Activated CD8-positive, alpha-beta T cell treated with anti-CD3 and anti-CD28 coated beads for 36 hours (primary cell): ENCODE data around the gene CD4. TPM values are rescaled to one million over a fixed set of nuclear protein-coding genes. Genes with fewer than 3 reads are reported as not detected.

ENCODE experiments used
- ATAC-seq: fragments of 200-7000 bp; cut with Tn5 transposase; one replicate; pipeline ENCODE4 v1.10.0; 2021; ENCODE audit warnings: mild to moderate bottlenecking, moderate library complexity
- CTCF ChIA-PET: fragments of 350-600 bp; sonication (Branson Sonifier 250); formaldehyde crosslinking; loops from one replicate; lab custom pipeline; 2021; ENCODE audit warnings: antibody characterized with exemption; lab: Charles Lee
- POLR2A ChIA-PET: fragments of 350-600 bp; sonication (Branson Sonifier 250); formaldehyde crosslinking; loops from one replicate; lab custom pipeline; 2021; ENCODE audit warnings: antibody characterized with exemption; lab: Charles Lee
- DNase-seq: peaks from one replicate; pipeline ENCODE4 v3.0.0-alpha.2; 2020
- H3K27ac Mint-ChIP-seq: one replicate; pipeline ENCODE4 v1.8.0; 2021; ENCODE audit warnings: mild to moderate bottlenecking, mixed read lengths
- H3K27me3 Mint-ChIP-seq: one replicate; pipeline ENCODE4 v1.8.0; 2021; ENCODE audit warnings: mixed read lengths
- H3K36me3 Mint-ChIP-seq: one replicate; pipeline ENCODE4 v1.8.0; 2021; ENCODE audit warnings: low read depth, mixed read lengths
- H3K4me1 Mint-ChIP-seq: one replicate; pipeline ENCODE4 v1.8.0; 2021; ENCODE audit warnings: low read depth, mixed read lengths
- H3K4me3 Mint-ChIP-seq: one replicate; pipeline ENCODE4 v1.8.0; 2021; ENCODE audit warnings: mild to moderate bottlenecking, moderate library complexity, mixed read lengths
- H3K9me3 Mint-ChIP-seq: one replicate; pipeline ENCODE4 v1.8.0; 2021; ENCODE audit warnings: mixed read lengths
- intact Hi-C: fragments of 100-400 bp; cut with micrococcal nuclease; formaldehyde crosslinking; loops from one replicate; pipeline ENCODE4 v1.10.0; 2022
- total RNA-seq, 2 experiments: library from RNA; stranded (reverse); gene quantifications; one replicate each; pipeline ENCODE4 v1.2.3, GENCODE V29; 2021
- TF ChIP-seq, protein P1 (sequence below): fragments of 200-600 bp; IDR thresholded peaks from one replicate; pipeline ENCODE4 v1.8.0; 2022; ENCODE audit warnings: antibody characterized with exemption, mild to moderate bottlenecking

CD4 gene
- total RNA-seq, 2 experiments from 2014 or later, result 11.1 to 14.1 TPM

DNA sequence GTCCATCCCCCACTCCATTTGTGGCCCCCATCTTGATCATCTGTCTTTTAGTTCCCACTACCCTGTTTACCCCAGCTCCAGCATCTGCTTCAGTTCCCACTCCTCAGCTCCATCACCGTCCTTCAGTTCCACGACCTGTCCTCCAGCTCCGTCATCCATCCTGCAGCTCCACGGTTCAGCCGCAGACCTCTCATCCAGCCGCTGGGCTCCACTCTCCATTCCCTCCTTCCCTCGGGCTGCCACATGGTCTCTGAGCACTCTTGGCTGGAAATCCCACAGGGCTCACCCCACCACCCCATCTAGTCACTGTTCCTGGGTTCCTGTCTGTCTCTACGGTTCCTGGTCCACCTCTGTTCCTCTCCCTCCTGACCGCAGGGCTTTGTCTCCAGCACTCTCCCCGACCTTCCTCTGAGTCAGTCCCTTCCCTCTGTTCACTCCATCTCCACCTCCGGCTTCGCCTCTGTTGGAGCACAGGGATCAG lies 35.6 kb downstream of the CD4 start:
- CTCF ChIA-PET, result interaction anchor here (0.6 to 17.9 kb wide), 32 partner anchors 8 to 230 kb away, joined by 3 to 341 read pairs (median 4); partner anchors contain the start of genes CD4, CDCA3, COPS7A and GNB3
- ATAC-seq (no peak), DNase-seq (no peak)
- intact Hi-C loops, result loop anchor here (5.0 kb wide), 2 partner anchors 43 to 73 kb away; partner anchors contain the start of gene MLF2
- POLR2A ChIA-PET, result interaction anchor here (0.7 to 3.1 kb wide), 6 partner anchors 71 to 135 kb away, joined by 3 to 9 read pairs (median 3); partner anchors contain the start of genes COPS7A, MLF2 and ZNF384
- H3K27ac Mint-ChIP-seq, result no peak overlapping the region
- H3K9me3 Mint-ChIP-seq, result no peaks in the 10 kb centered on the region
- H3K4me3 Mint-ChIP-seq, result no peak overlapping the region
- peaks cover 66% of the 10 kb centered on the region for H3K27me3 Mint-ChIP-seq
- no peaks in the 10 kb centered on the region for H3K36me3 Mint-ChIP-seq
- H3K4me1 Mint-ChIP-seq, result peaks cover 30% of the 10 kb centered on the region
- TF ChIP-seq, protein P1, sequence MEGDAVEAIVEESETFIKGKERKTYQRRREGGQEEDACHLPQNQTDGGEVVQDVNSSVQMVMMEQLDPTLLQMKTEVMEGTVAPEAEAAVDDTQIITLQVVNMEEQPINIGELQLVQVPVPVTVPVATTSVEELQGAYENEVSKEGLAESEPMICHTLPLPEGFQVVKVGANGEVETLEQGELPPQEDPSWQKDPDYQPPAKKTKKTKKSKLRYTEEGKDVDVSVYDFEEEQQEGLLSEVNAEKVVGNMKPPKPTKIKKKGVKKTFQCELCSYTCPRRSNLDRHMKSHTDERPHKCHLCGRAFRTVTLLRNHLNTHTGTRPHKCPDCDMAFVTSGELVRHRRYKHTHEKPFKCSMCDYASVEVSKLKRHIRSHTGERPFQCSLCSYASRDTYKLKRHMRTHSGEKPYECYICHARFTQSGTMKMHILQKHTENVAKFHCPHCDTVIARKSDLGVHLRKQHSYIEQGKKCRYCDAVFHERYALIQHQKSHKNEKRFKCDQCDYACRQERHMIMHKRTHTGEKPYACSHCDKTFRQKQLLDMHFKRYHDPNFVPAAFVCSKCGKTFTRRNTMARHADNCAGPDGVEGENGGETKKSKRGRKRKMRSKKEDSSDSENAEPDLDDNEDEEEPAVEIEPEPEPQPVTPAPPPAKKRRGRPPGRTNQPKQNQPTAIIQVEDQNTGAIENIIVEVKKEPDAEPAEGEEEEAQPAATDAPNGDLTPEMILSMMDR, result no peak

GRCh38 chr12:6825398-6826124 lies 36.2 kb downstream of the CD4 start:
- ATAC-seq, result peak; percentile 70
- TF ChIP-seq, protein P1, result peak; percentile 93
- Mint-ChIP-seq H3K4me3 (no peak overlapping the region), H3K9me3 (no peaks in the 10 kb centered on the region), H3K4me1 (peaks cover 30% of the 10 kb centered on the region), H3K27me3 (peaks cover 70% of the 10 kb centered on the region), H3K36me3 (no peaks in the 10 kb centered on the region), H3K27ac (no peak overlapping the region)
- CTCF ChIA-PET, result interaction anchor here (0.6 to 17.9 kb wide), 45 partner anchors 9 to 230 kb away, joined by 3 to 341 read pairs (median 4); partner anchors contain the start of genes CD4, CDCA3, COPS7A and GNB3
- POLR2A ChIA-PET, result interaction anchor here (0.6 to 3.1 kb wide), 8 partner anchors 33 to 136 kb away, joined by 3 to 9 read pairs (median 3); partner anchors contain the start of genes COPS7A, MLF2, TPI1 and ZNF384
- intact Hi-C loops, result loop anchor here (5.0 kb wide), 2 partner anchors 43 to 73 kb away; partner anchors contain the start of gene MLF2
- peak; percentile 89 for DNase-seq

DNA sequence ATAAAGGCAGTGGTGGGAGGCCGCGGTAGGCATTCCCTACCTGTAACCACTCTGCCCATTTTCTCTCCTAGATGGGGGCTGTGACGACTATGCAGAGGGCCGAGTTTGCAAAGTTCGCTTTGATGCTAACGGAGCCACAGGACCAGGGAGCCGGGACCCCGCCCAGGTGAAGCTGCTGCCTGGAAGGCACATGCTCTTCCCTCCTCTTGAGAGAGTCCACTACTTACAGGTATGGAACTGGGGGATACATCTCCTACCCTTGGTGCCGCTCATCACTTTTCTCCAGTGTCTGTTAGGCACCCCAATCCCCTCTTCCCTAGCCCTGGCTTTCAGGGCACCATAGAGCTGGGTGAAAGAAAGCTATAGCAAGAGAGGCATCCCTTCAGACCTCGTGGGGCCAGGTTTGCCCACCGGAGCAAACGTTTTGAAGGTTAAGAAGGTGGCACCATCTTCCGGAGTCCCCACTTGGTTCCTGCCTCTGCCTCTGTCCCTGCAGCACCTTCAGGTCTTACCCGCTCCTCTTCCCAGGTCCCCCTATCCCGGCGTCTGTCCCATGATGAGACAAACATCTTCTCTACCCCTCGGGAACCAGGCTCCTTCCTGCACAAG lies 36.9 kb downstream of the CD4 start:
- peaks cover 69% of the 10 kb centered on the region for H3K27me3 Mint-ChIP-seq
- H3K36me3 Mint-ChIP-seq, result no peaks in the 10 kb centered on the region
- peaks cover 25% of the 10 kb centered on the region for H3K4me1 Mint-ChIP-seq
- TF ChIP-seq, protein P1, result no peak
- ATAC-seq (no peak), DNase-seq (no peak)
- no peaks in the 10 kb centered on the region for H3K9me3 Mint-ChIP-seq
- H3K4me3 Mint-ChIP-seq, result no peak overlapping the region
- intact Hi-C loops, result loop anchor here (5.0 kb wide), 2 partner anchors 44 to 74 kb away; partner anchors contain the start of gene MLF2
- ChIA-PET CTCF (interaction anchor here (0.8 to 17.9 kb wide), 24 partner anchors 8 to 231 kb away, joined by 3 to 341 read pairs (median 5); partner anchors contain the start of genes LAG3, MLF2, PTMS and TPI1), POLR2A (interaction anchor here (0.6 to 1.3 kb wide), 3 partner anchors 34 to 96 kb away, joined by 3 to 4 read pairs (median 3); partner anchors contain the start of gene TPI1)
- no peak overlapping the region for H3K27ac Mint-ChIP-seq

DNA sequence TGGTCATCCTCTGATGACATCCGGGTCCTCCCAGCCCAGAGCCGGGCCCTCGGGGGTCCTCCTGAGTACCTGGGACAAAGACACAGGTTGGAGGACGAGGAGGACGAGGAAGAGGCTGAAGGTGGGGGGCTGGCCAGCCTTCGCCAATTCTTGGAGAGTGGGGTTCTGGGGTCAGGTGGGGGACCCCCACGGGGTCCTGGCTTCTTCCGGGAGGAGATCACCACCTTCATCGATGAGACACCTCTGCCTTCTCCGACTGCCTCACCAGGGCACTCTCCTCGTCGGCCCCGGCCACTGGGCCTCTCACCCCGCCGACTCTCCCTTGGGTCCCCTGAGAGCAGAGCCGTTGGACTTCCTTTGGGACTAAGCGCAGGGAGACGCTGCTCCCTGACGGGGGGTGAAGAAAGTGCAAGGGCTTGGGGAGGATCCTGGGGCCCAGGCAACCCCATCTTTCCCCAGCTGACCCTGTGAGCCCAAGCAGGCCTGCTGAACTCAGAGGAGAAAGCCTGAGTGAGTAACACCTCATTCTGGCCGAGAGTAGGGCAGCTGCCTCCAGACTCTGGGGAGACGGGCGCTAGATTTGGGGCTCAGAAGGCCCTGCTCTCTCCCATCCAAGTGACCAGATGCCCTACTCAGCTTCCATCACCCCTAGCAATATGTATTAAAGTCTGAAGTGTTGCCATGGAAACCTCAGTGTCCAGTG lies 37.6 kb downstream of the CD4 start:
- ATAC-seq, result no peak
- Mint-ChIP-seq H3K4me3 (no peak overlapping the region), H3K27me3 (peaks cover 67% of the 10 kb centered on the region), H3K4me1 (peaks cover 22% of the 10 kb centered on the region), H3K9me3 (no peaks in the 10 kb centered on the region), H3K27ac (no peak overlapping the region), H3K36me3 (no peaks in the 10 kb centered on the region)
- TF ChIP-seq, protein P1, result no peak
- ChIA-PET POLR2A (interaction anchor here (0.8 to 2.6 kb wide), 4 partner anchors 40 to 97 kb away, joined by 3 to 16 read pairs (median 3); partner anchors contain the start of genes LAG3, MLF2 and TPI1), CTCF (interaction anchor here (0.8 to 17.9 kb wide), 17 partner anchors 8 to 92 kb away, joined by 3 to 341 read pairs (median 8); partner anchors contain the start of genes CDCA3, MLF2, PTMS and TPI1)
- intact Hi-C loops, result loop anchor here (5.0 kb wide), 2 partner anchors 45 to 75 kb away; partner anchors contain the start of gene MLF2
- no peak for DNase-seq
